ENCODE results near the gene PDLIM1.

The PDLIM1 gene

GRCh38 chr10:95273393-95274312 lies 17.1 kb downstream of the PDLIM1 start:
- no peak overlapping the region for H3K9ac ChIP-seq

GRCh38 chr10:95268438-95268837 lies 22.4 kb downstream of the PDLIM1 start:
- H3K9me3 ChIP-seq (ENCODE audit: control insufficient read depth, low read length): no peaks in the 10 kb centered on the region
- peaks cover 16% of the 10 kb centered on the region for H3K4me1 ChIP-seq
- no peak for TF ChIP-seq CTCF (IDR thresholded peaks at IDR 0.05)
- peak overlapping the region; percentile 40 for H3K4me2 ChIP-seq (ENCODE audit: low read length)
- H3K27ac ChIP-seq: peak overlapping the region; percentile 66
- peak overlapping the region; percentile 2 for H3K9ac ChIP-seq
- no peaks in the 10 kb centered on the region for H3K36me3 ChIP-seq (ENCODE audit: control insufficient read depth, insufficient read depth, low read length)
- H3K27me3 ChIP-seq (ENCODE audit: control insufficient read depth, insufficient read depth, low read length): no peaks in the 10 kb centered on the region
- peaks cover 2% of the 10 kb centered on the region for H3K79me2 ChIP-seq
- peak overlapping the region; percentile 78 for H2AFZ ChIP-seq
- peak overlapping the region; percentile 1 for H3K4me3 ChIP-seq (ENCODE audit: low read depth, low read length)

More at GRCh38 chr10:95273393-95274312, 17.1 kb downstream of the PDLIM1 start:
- peak overlapping the region; percentile 33 for H2AFZ ChIP-seq
- peak overlapping the region; percentile 6 for H3K4me2 ChIP-seq (ENCODE audit: low read length)
- TF ChIP-seq CTCF (IDR thresholded peaks at IDR 0.05): no peak
- H3K79me2 ChIP-seq: peaks cover 12% of the 10 kb centered on the region
- H3K27ac ChIP-seq: peak overlapping the region; percentile 64
- no peaks in the 10 kb centered on the region for H3K36me3 ChIP-seq (ENCODE audit: control insufficient read depth, insufficient read depth, low read length)
- H3K4me1 ChIP-seq: peaks cover 13% of the 10 kb centered on the region
- H3K9me3 ChIP-seq (ENCODE audit: control insufficient read depth, low read length): no peaks in the 10 kb centered on the region
- no peaks in the 10 kb centered on the region for H3K27me3 ChIP-seq (ENCODE audit: control insufficient read depth, insufficient read depth, low read length)
- no peak overlapping the region for H3K4me3 ChIP-seq (ENCODE audit: low read depth, low read length)

- Histone ChIP-seq H3K9me3 (ENCODE audit: control insufficient read depth, low read length) (no peaks in the 10 kb centered on the region), H3K4me1 (peaks cover 20% of the 10 kb centered on the region), H3K4me2 (ENCODE audit: low read length) (no peak overlapping the region), H3K36me3 (ENCODE audit: control insufficient read depth, insufficient read depth, low read length) (no peaks in the 10 kb centered on the region), H3K79me2 (peaks cover 5% of the 10 kb centered on the region), H2AFZ (no peak overlapping the region), H3K9ac (no peak overlapping the region), H3K27me3 (ENCODE audit: control insufficient read depth, insufficient read depth, low read length) (no peaks in the 10 kb centered on the region), H3K4me3 (ENCODE audit: low read depth, low read length) (peak overlapping the region; percentile 43), H3K27ac (peak overlapping the region; percentile 74)
- no peak for TF ChIP-seq CTCF (IDR thresholded peaks at IDR 0.05)
Measured at GRCh38 chr10:95267251-95267650, 23.6 kb downstream of the PDLIM1 start.

GRCh38 chr10:95266674-95267095 lies 24.1 kb downstream of the PDLIM1 start:
- no peak overlapping the region for H3K9ac ChIP-seq
- H3K9me3 ChIP-seq (ENCODE audit: control insufficient read depth, low read length): no peaks in the 10 kb centered on the region
- peak overlapping the region; percentile 54 for H3K4me2 ChIP-seq (ENCODE audit: low read length)
- H2AFZ ChIP-seq: no peak overlapping the region
- no peaks in the 10 kb centered on the region for H3K36me3 ChIP-seq (ENCODE audit: control insufficient read depth, insufficient read depth, low read length)
- no peaks in the 10 kb centered on the region for H3K27me3 ChIP-seq (ENCODE audit: control insufficient read depth, insufficient read depth, low read length)
- peaks cover 21% of the 10 kb centered on the region for H3K4me1 ChIP-seq
- peak overlapping the region; percentile 43 for H3K4me3 ChIP-seq (ENCODE audit: low read depth, low read length)
- peak overlapping the region; percentile 74 for H3K27ac ChIP-seq
- no peak for TF ChIP-seq CTCF (IDR thresholded peaks at IDR 0.05)
- H3K79me2 ChIP-seq: peaks cover 5% of the 10 kb centered on the region

Data from parathyroid adenoma (tissue), 2 donors.